Astrocyte (in vitro differentiated cells and primary cell): ENCODE results near the gene TKFC. TPM values are rescaled to one million over a fixed set of nuclear protein-coding genes. Genes with fewer than 3 reads are reported as not detected.

Experiments
- DNase-seq: peaks from one replicate; pipeline ENCODE4 v3.0.0-alpha.2; 2010; ENCODE audit warnings: low read depth
- FAIRE-seq: peaks from 2 replicates; lab custom pipeline; 2011; peaks lifted over from hg19 to GRCh38; lab: Jason Lieb, UNC
- H2AFZ ChIP-seq: 2 replicates; pipeline ENCODE4 v1.6.0; 2012; ENCODE audit warnings: low read depth, low read length, inconsistent platforms
- H3K27ac ChIP-seq: 2 replicates; pipeline ENCODE4 v1.5.1; 2011; ENCODE audit warnings: low read depth, low read length, inconsistent platforms
- H3K27me3 ChIP-seq: 2 replicates; pipeline ENCODE4 v1.6.0; 2011; ENCODE audit warnings: low read length, inconsistent platforms; ENCODE audit not compliant: insufficient read depth
- H3K36me3 ChIP-seq: 2 replicates; pipeline ENCODE4 v1.5.1; 2011; ENCODE audit warnings: low read length, inconsistent platforms; ENCODE audit not compliant: insufficient read depth
- H3K4me1 ChIP-seq: 2 replicates; pipeline ENCODE4 v1.5.1; 2011; ENCODE audit warnings: low read length, inconsistent platforms; ENCODE audit not compliant: insufficient read depth
- H3K4me2 ChIP-seq: 2 replicates; pipeline ENCODE4 v1.6.0; 2012; ENCODE audit warnings: low read length, inconsistent platforms
- H3K4me3 ChIP-seq: 2 replicates; pipeline ENCODE4 v1.5.1; 2011; ENCODE audit warnings: low read depth, mild to moderate bottlenecking, low read length, inconsistent platforms; ENCODE audit not compliant: insufficient read depth
- H3K79me2 ChIP-seq: 2 replicates; pipeline ENCODE4 v1.6.0; 2012; ENCODE audit warnings: mild to moderate bottlenecking, low read length, inconsistent platforms; ENCODE audit not compliant: insufficient read depth
- H3K9ac ChIP-seq: 2 replicates; pipeline ENCODE4 v1.6.0; 2012; ENCODE audit warnings: mild to moderate bottlenecking, low read length, inconsistent platforms
- H3K9me3 ChIP-seq: 2 replicates; pipeline ENCODE4 v1.5.1; 2012; ENCODE audit warnings: low read depth, mild to moderate bottlenecking, low read length, inconsistent platforms; ENCODE audit not compliant: insufficient read depth
- H4K20me1 ChIP-seq: 2 replicates; pipeline ENCODE4 v1.6.0; 2012; ENCODE audit warnings: low read length, inconsistent platforms; ENCODE audit not compliant: insufficient read depth
- H3K27ac Mint-ChIP-seq: one replicate; pipeline ENCODE4 v1.8.0; 2021; ENCODE audit warnings: mild to moderate bottlenecking, mixed read lengths; ENCODE audit not compliant: unreplicated experiment
- H3K27me3 Mint-ChIP-seq: one replicate; pipeline ENCODE4 v1.8.0; 2021; ENCODE audit warnings: low read depth, mixed read lengths; ENCODE audit not compliant: unreplicated experiment
- H3K36me3 Mint-ChIP-seq: one replicate; pipeline ENCODE4 v1.8.0; 2021; ENCODE audit warnings: low read depth, mixed read lengths; ENCODE audit not compliant: unreplicated experiment
- H3K4me1 Mint-ChIP-seq: one replicate; pipeline ENCODE4 v1.8.0; 2021; ENCODE audit warnings: low read depth, mixed read lengths; ENCODE audit not compliant: unreplicated experiment
- H3K4me3 Mint-ChIP-seq: one replicate; pipeline ENCODE4 v1.8.0; 2021; ENCODE audit warnings: mild to moderate bottlenecking, moderate library complexity, mixed read lengths; ENCODE audit not compliant: unreplicated experiment
- H3K9me3 Mint-ChIP-seq: one replicate; pipeline ENCODE4 v1.8.0; 2021; ENCODE audit warnings: mild to moderate bottlenecking, mixed read lengths; ENCODE audit not compliant: unreplicated experiment
- EZH2 ChIP-seq: IDR thresholded peaks from 2 replicates; pipeline ENCODE4 v1.6.1; 2012; ENCODE audit warnings: mild to moderate bottlenecking, low read length, inconsistent platforms; ENCODE audit not compliant: insufficient read depth
- total RNA-seq: library from RNA; stranded (reverse); gene quantifications from 2 replicates; pipeline ENCODE4 v1.2.1, GENCODE V29; 2021
- TF ChIP-seq, protein P1 (sequence below): IDR thresholded peaks from 2 replicates; pipeline ENCODE4 v1.5.1; 2011; ENCODE audit warnings: low read depth, mild to moderate bottlenecking, inconsistent platforms, low read length, moderate library complexity; ENCODE audit not compliant: insufficient read depth

TKFC gene
- total RNA-seq, 1 donor from 2014 or later, result 23.9 TPM

DNA sequence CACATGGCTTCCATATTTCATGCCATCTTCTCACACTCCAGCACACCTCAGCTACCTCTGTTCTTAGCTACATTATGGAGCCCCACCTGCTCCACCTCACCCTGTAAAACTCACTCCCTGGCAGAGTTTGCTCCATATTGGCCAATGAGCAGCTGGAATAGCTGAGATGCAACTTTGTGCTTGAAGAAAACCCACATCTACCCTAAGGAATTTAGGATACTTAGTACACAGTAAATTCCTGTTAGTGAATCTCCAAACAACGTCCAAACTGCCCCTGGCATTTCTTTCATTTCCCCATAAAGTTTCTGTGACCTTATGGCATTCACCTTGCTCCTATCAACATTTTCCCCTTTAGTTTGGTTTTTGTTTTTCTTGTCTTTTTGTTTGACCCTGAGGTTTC, 35.7 kb upstream of the TKFC start:
- peak; percentile 67 for DNase-seq
- H3K36me3 Mint-ChIP-seq, result peaks cover 23% of the 10 kb centered on the region
- Histone ChIP-seq H3K27ac (peak overlapping the region; percentile 68), H3K9ac (peak overlapping the region; percentile 26), H3K4me1 (peaks cover 48% of the 10 kb centered on the region), H2AFZ (no peak overlapping the region), H4K20me1 (peaks cover 77% of the 10 kb centered on the region), H3K79me2 (no peaks in the 10 kb centered on the region), H3K9me3 (no peaks in the 10 kb centered on the region), H3K4me3 (no peak overlapping the region), H3K27me3 (peaks cover 21% of the 10 kb centered on the region), H3K36me3 (peaks cover 29% of the 10 kb centered on the region), H3K4me2 (peak overlapping the region; percentile 65)
- H3K27ac Mint-ChIP-seq, result peak overlapping the region; percentile 82
- TF ChIP-seq, protein P1, sequence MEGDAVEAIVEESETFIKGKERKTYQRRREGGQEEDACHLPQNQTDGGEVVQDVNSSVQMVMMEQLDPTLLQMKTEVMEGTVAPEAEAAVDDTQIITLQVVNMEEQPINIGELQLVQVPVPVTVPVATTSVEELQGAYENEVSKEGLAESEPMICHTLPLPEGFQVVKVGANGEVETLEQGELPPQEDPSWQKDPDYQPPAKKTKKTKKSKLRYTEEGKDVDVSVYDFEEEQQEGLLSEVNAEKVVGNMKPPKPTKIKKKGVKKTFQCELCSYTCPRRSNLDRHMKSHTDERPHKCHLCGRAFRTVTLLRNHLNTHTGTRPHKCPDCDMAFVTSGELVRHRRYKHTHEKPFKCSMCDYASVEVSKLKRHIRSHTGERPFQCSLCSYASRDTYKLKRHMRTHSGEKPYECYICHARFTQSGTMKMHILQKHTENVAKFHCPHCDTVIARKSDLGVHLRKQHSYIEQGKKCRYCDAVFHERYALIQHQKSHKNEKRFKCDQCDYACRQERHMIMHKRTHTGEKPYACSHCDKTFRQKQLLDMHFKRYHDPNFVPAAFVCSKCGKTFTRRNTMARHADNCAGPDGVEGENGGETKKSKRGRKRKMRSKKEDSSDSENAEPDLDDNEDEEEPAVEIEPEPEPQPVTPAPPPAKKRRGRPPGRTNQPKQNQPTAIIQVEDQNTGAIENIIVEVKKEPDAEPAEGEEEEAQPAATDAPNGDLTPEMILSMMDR, result no peak
- TF ChIP-seq EZH2, result no peak
- FAIRE-seq, result no peak
- H3K4me1 Mint-ChIP-seq, result peaks cover 33% of the 10 kb centered on the region
- no peaks in the 10 kb centered on the region for H3K9me3 Mint-ChIP-seq
- peaks cover 5% of the 10 kb centered on the region for H3K27me3 Mint-ChIP-seq
- H3K4me3 Mint-ChIP-seq, result peak overlapping the region; percentile 34

DNA sequence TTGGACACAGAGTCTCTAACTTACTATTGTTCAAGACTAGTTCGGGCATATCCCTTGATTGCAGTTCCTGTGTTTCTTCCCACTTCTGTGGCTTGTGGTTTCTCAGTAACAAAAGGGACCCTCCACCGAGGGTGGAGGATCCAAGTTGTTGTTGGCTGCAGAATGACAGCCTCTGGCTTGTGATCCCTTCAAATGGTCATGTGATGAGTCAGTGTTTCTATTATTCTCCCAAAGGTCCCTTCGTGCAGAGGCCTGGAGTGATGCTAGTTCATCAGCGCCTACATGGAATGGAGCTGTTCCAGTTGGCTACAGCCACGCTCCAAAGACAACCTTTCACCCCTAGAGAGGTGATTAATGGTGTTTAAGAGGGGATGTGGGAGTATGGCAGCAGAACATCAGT, 35.3 kb upstream of the TKFC start:
- Mint-ChIP-seq H3K27ac (peak overlapping the region; percentile 82), H3K27me3 (peaks cover 5% of the 10 kb centered on the region), H3K9me3 (no peaks in the 10 kb centered on the region), H3K4me3 (peak overlapping the region; percentile 51), H3K36me3 (peaks cover 24% of the 10 kb centered on the region), H3K4me1 (peaks cover 33% of the 10 kb centered on the region)
- peak overlapping the region; percentile 65 for H3K4me2 ChIP-seq
- peaks cover 48% of the 10 kb centered on the region for H3K4me1 ChIP-seq
- H3K27ac ChIP-seq, result peak overlapping the region; percentile 68
- TF ChIP-seq EZH2, result no peak
- TF ChIP-seq, protein P1, result no peak
- peaks cover 32% of the 10 kb centered on the region for H3K36me3 ChIP-seq
- H4K20me1 ChIP-seq, result peaks cover 77% of the 10 kb centered on the region
- DNase-seq (peak; percentile 99), FAIRE-seq (peak; percentile 91)
- no peaks in the 10 kb centered on the region for H3K9me3 ChIP-seq
- no peak overlapping the region for H2AFZ ChIP-seq
- no peak overlapping the region for H3K4me3 ChIP-seq
- no peaks in the 10 kb centered on the region for H3K79me2 ChIP-seq
- H3K9ac ChIP-seq, result peak overlapping the region; percentile 26
- peaks cover 18% of the 10 kb centered on the region for H3K27me3 ChIP-seq

DNA sequence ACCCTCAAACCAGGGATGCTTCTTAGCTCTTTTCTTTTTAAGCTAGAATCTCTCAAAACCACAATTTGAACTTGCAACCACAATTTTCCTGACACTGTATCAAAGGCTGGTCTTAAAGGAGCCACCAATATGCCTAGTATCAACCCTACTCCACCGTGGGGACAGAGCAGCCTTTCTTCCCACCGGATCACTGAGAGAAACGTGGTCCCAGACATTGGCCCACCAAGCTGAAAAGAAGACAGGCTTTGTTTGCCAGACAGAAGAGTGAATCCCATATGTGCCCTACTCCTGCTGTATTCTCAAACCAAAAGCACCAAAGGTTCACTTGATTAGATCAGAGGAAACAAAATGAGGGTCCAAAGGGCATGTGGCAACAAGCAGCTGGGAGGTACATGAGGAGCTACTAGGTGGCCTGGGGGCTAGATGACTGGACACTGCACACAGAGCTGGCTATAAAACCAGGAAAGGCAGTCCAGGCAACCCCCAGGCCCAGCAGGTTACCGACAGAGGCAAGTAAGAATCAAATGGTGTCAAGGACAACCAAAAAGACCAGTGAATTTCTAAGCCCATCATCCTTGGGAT, 34.3 kb upstream of the TKFC start:
- TF ChIP-seq, protein P1, result no peak
- TF ChIP-seq EZH2, result no peak
- Mint-ChIP-seq H3K27ac (no peak overlapping the region), H3K4me1 (peaks cover 27% of the 10 kb centered on the region), H3K9me3 (no peaks in the 10 kb centered on the region), H3K27me3 (no peaks in the 10 kb centered on the region), H3K36me3 (peaks cover 29% of the 10 kb centered on the region), H3K4me3 (no peak overlapping the region)
- Histone ChIP-seq H3K79me2 (no peaks in the 10 kb centered on the region), H3K4me2 (peak overlapping the region; percentile 65), H3K4me1 (peaks cover 44% of the 10 kb centered on the region), H3K9me3 (no peaks in the 10 kb centered on the region), H3K36me3 (peaks cover 39% of the 10 kb centered on the region), H4K20me1 (peaks cover 80% of the 10 kb centered on the region), H3K9ac (peak overlapping the region; percentile 4), H3K4me3 (no peak overlapping the region), H2AFZ (no peak overlapping the region), H3K27ac (no peak overlapping the region), H3K27me3 (peaks cover 13% of the 10 kb centered on the region)
- no peak for DNase-seq
- no peak for FAIRE-seq
